Loucy (cell line): ENCODE results near the gene ZNF296.

Source experiments
- H2AFZ ChIP-seq: fragments of 200-600 bp; sonication (generic); 2 replicates; pipeline ENCODE4 v1.6.0; 2016; ENCODE audit warnings: antibody characterized with exemption, mild to moderate bottlenecking, low read length, moderate library complexity
- H3F3A ChIP-seq: fragments of 200-600 bp; 2 replicates; pipeline ENCODE4 v1.6.0; 2016; ENCODE audit warnings: antibody characterized with exemption, low read depth, mild to moderate bottlenecking
- H3K27me3 ChIP-seq: fragments of 200-600 bp; sonication (generic); 2 replicates; pipeline ENCODE4 v1.6.1; 2014; ENCODE audit warnings: low read length, mild to moderate bottlenecking; ENCODE audit not compliant: insufficient read depth, poor library complexity, severe bottlenecking
- H3K36me3 ChIP-seq: fragments of 200-600 bp; sonication (generic); 2 replicates; pipeline ENCODE4 v1.6.1; 2016; ENCODE audit warnings: low read length; ENCODE audit not compliant: insufficient read depth
- H3K4me1 ChIP-seq: fragments of 200-600 bp; sonication (generic); 2 replicates; pipeline ENCODE4 v1.5.1; 2014; ENCODE audit warnings: low read length, mild to moderate bottlenecking; ENCODE audit not compliant: insufficient read depth, poor library complexity, severe bottlenecking
- H3K4me2 ChIP-seq: fragments of 200-600 bp; sonication (generic); 2 replicates; pipeline ENCODE4 v1.6.0; 2014; ENCODE audit warnings: antibody characterized with exemption, low read length, low read depth, mild to moderate bottlenecking; ENCODE audit not compliant: poor library complexity, severe bottlenecking
- H3K4me3 ChIP-seq: fragments of 200-600 bp; sonication (generic); 2 replicates; pipeline ENCODE4 v1.5.1; 2014; ENCODE audit warnings: low read length, mild to moderate bottlenecking, mixed read lengths; ENCODE audit not compliant: poor library complexity, severe bottlenecking
- H3K79me2 ChIP-seq: fragments of 200-600 bp; sonication (generic); 2 replicates; pipeline ENCODE4 v1.6.1; 2014; ENCODE audit warnings: low read length; ENCODE audit not compliant: insufficient read depth
- H3K9ac ChIP-seq: fragments of 200-600 bp; sonication (generic); 2 replicates; pipeline ENCODE4 v1.6.0; 2014; ENCODE audit warnings: mild to moderate bottlenecking, low read depth, low read length, moderate library complexity; ENCODE audit not compliant: poor library complexity, severe bottlenecking
- H3K9me2 ChIP-seq: fragments of 200-600 bp; sonication (generic); replicated peaks from 2 replicates; pipeline ENCODE4 v1.6.1; 2016; ENCODE audit warnings: low read depth, low read length, mixed read lengths
- H3K9me3 ChIP-seq: fragments of 200-600 bp; sonication (generic); 2 replicates; pipeline ENCODE4 v1.6.1; 2014; ENCODE audit warnings: mild to moderate bottlenecking, antibody characterized with exemption, low read length, low read depth; ENCODE audit not compliant: insufficient read depth
- H4K20me1 ChIP-seq: fragments of 200-600 bp; sonication (generic); 2 replicates; pipeline ENCODE4 v1.6.0; 2014; ENCODE audit warnings: antibody characterized with exemption, low read length, mild to moderate bottlenecking; ENCODE audit not compliant: insufficient read depth, poor library complexity, severe bottlenecking
- CTCF ChIP-seq: fragments of 200-600 bp; sonication (generic); conservative IDR thresholded peaks from 2 replicates; pipeline ENCODE4 v1.5.1; 2014; ENCODE audit warnings: mild to moderate bottlenecking, antibody characterized with exemption, low read length
- EZH2phosphoT487 ChIP-seq: fragments of 200-600 bp; IDR thresholded peaks from 2 replicates; pipeline ENCODE4 v1.6.1; 2018; ENCODE audit warnings: antibody characterized with exemption, mild to moderate bottlenecking, moderate library complexity, borderline replicate concordance

ZNF296 gene

DNA sequence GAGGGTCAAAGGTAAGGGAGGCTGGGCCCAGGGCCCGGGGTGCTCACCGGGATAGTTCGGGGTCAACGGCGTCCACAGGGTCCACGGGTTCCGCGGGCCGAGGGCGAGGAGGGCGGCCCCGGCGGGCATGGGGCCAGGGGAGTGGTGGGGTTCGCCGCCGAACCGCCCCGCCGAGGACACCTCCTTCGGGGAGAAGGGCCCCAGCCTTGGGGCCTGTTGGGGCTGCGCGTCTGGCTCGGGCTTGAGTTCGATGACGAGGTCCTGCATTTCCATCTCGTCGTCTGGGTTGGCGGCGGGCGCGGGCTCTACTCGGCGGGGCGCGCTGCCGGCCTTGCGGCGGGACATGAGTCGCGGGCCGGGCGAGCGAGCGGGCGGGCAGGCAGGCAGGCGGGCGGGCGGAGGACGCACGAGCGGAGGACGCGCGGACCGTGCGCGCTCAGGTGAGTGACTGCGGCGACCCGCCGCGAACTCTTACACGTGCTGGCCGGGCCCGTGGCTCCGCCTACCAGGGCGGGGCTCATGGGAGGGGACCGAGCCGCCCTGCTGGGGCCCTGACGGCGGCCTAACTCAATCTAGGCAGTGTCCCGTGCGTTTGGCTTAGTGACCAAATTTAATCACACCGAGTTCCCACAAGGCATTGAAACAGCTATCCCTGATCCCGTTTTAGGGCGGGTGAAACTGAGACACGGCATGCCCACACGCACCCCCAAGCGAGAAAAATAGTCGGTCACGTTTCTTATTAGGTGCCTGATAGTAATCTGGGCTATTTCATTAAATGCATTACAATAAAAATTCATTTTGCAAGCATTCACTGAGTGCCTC lies at the start of gene ZNF296:
TSS of gene ZNF296 (minus strand) at position 450 of the 822 bp plus-strand sequence. CDS start at position 345, 105 bp downstream.
- Histone ChIP-seq H3K4me3 (no peak within 1 kb of the TSS), H2AFZ (0 out of 2 replicates have a peak within 1 kb of the TSS, but pooled peaks have one; percentile 33), H3K9ac (no peak within 1 kb of the TSS), H3F3A (no peaks in the 10 kb centered on the region), H3K4me1 (peaks cover 13% of the 10 kb centered on the region), H4K20me1 (peaks cover 4% of the 10 kb centered on the region), H3K9me3 (no peaks in the 10 kb centered on the region), H3K36me3 (no peaks in the 10 kb centered on the region; the same call in 1 of the 2 replicates), H3K4me2 (no peak within 1 kb of the TSS), H3K79me2 (peaks cover 22% of the 10 kb centered on the region), H3K9me2 (no peaks in the 10 kb centered on the region), H3K27me3 (no peaks in the 10 kb centered on the region)
- TF ChIP-seq CTCF (no peak), EZH2phosphoT487 (no peak)

GRCh38 chr19:45125360-45125759 lies 49.1 kb upstream of the ZNF296 start:
- Histone ChIP-seq H4K20me1 (peaks cover 12% of the 10 kb centered on the region), H3K79me2 (peaks cover 56% of the 10 kb centered on the region)

GRCh38 chr19:45124021-45124420 lies 47.7 kb upstream of the ZNF296 start:
- no peaks in the 10 kb centered on the region for H3K9me2 ChIP-seq
- H3F3A ChIP-seq = no peaks in the 10 kb centered on the region
- peaks cover 63% of the 10 kb centered on the region for H3K79me2 ChIP-seq
- H3K4me3 ChIP-seq = no peak overlapping the region
- no peaks in the 10 kb centered on the region for H3K27me3 ChIP-seq
- no peak overlapping the region for H2AFZ ChIP-seq
- no peak overlapping the region for H3K9ac ChIP-seq
- H3K9me3 ChIP-seq = no peaks in the 10 kb centered on the region
- peaks cover 4% of the 10 kb centered on the region; the same call in 1 of the 2 replicates for H3K36me3 ChIP-seq
- H4K20me1 ChIP-seq = peaks cover 12% of the 10 kb centered on the region
- H3K4me2 ChIP-seq = no peak overlapping the region
- no peaks in the 10 kb centered on the region for H3K4me1 ChIP-seq
- no peak for TF ChIP-seq CTCF
- TF ChIP-seq EZH2phosphoT487 = no peak

More at GRCh38 chr19:45125360-45125759, 49.1 kb upstream of the ZNF296 start:
- no peaks in the 10 kb centered on the region for H3K4me1 ChIP-seq
- H3K9ac ChIP-seq = no peak overlapping the region
- H3K27me3 ChIP-seq = no peaks in the 10 kb centered on the region
- peaks cover 2% of the 10 kb centered on the region; the same call in 1 of the 2 replicates for H3K36me3 ChIP-seq
- TF ChIP-seq EZH2phosphoT487 = no peak
- no peak for TF ChIP-seq CTCF
- H3F3A ChIP-seq = no peaks in the 10 kb centered on the region
- H2AFZ ChIP-seq = no peak overlapping the region
- no peaks in the 10 kb centered on the region for H3K9me2 ChIP-seq
- H3K9me3 ChIP-seq = no peaks in the 10 kb centered on the region
- H3K4me3 ChIP-seq = no peak overlapping the region
- H3K4me2 ChIP-seq = no peak overlapping the region
